GF-D8 (cell line): ENCODE measurements around the gene LDAH.
A peak's percentile ranks its signal among the peaks of the same experiment; 100 is the strongest.

Experiments used
- DNase-seq: peaks from one replicate; lab custom pipeline; 2025; lab: John Stamatoyannopoulos, UW

LDAH gene

GRCh38 chr2:20650877-20651730 lies 171.8 kb downstream of the LDAH start, which contains the start of gene HS1BP3:
HS1BP3 (minus strand) TSS chr2:20651098; CDS start chr2:20651063, 35 bp downstream.
- DNase-seq = peak; percentile 67

GRCh38 chr2:20650393-20650876 lies 172.5 kb downstream of the LDAH start:
- no peak for DNase-seq

- DNase-seq = no peak
These were observed 172.9 kb downstream of the LDAH start for GRCh38 chr2:20649976-20650375.

GRCh38 chr2:20649576-20649975 lies 173.3 kb downstream of the LDAH start:
- DNase-seq = no peak

GRCh38 chr2:20648831-20649230 lies 174.1 kb downstream of the LDAH start:
- no peak for DNase-seq

GRCh38 chr2:20648206-20648605 lies 174.7 kb downstream of the LDAH start:
- DNase-seq = no peak

- DNase-seq = no peak
These were observed 175.2 kb downstream of the LDAH start for GRCh38 chr2:20647738-20648137.

- DNase-seq = no peak
These were observed 175.7 kb downstream of the LDAH start for GRCh38 chr2:20647211-20647610.

GRCh38 chr2:20646446-20646845 lies 176.5 kb downstream of the LDAH start:
- DNase-seq = no peak

GRCh38 chr2:20645761-20646160 lies 177.1 kb downstream of the LDAH start:
- DNase-seq = no peak

GRCh38 chr2:20645301-20645701 lies 177.6 kb downstream of the LDAH start:
- no peak for DNase-seq

GRCh38 chr2:20643826-20644225 lies 179.1 kb downstream of the LDAH start:
- DNase-seq = no peak

- no peak for DNase-seq
These were observed 179.8 kb downstream of the LDAH start for GRCh38 chr2:20643060-20643459.

- peak; percentile 11 for DNase-seq
These were observed 180.6 kb downstream of the LDAH start for GRCh38 chr2:20642055-20642971.

GRCh38 chr2:20641123-20641985 lies 181.5 kb downstream of the LDAH start:
- no peak for DNase-seq

- no peak for DNase-seq
These were observed 182.3 kb downstream of the LDAH start for GRCh38 chr2:20640411-20641122.

- no peak for DNase-seq
These were observed 184.1 kb downstream of the LDAH start for GRCh38 chr2:20638646-20639430.

- no peak for DNase-seq
These were observed 184.9 kb downstream of the LDAH start for GRCh38 chr2:20638014-20638413.

GRCh38 chr2:20637147-20637546 lies 185.8 kb downstream of the LDAH start:
- DNase-seq = no peak
